ENCODE data around the gene TMEM179B. TPM values are rescaled to one million over a fixed set of nuclear protein-coding genes. Genes with fewer than 3 reads are reported as not detected.

The TMEM179B gene
- total and polyA plus RNA-seq, 2 of the 13 experiments (the other 11 are each of a cell fraction or from before 2014, with no cell fraction given) = 24.8 to 25.7 TPM

GRCh38 chr11:62791501-62792201, 4.4 kb downstream of the TMEM179B start, which contains the start of gene TMEM223 (continued):
- TF ChIP-seq ZHX2 (IDR thresholded peaks at IDR 0.05; ENCODE audit: low read depth) (peak; percentile 71), ZHX2 (CRISPR knock-in tag; IDR thresholded peaks at IDR 0.05; ENCODE audit: borderline replicate concordance) (no peak), ISL2 (CRISPR knock-in tag; IDR thresholded peaks at IDR 0.05) (0 out of 2 replicates have a peak, but pooled peaks have one; percentile 10), ARID2 (CRISPR knock-in tag; IDR thresholded peaks at IDR 0.05; ENCODE audit: borderline replicate concordance) (no peak), ASH2L (IDR thresholded peaks at IDR 0.05; ENCODE audit: insufficient read length, low read depth, low read length) (peak; percentile 77)

GRCh38 chr11:62792202-62792575, 5.0 kb downstream of the TMEM179B start:
- Histone ChIP-seq H3K36me3 (replicated peaks in 1 of 2; ENCODE audit: control insufficient read depth in 1 of 2, insufficient read depth in 2 of 2, low read length in 2 of 2) (peaks cover 29 to 59% of the 10 kb centered on the region in 2 experiments), H3K79me2 (ENCODE audit: insufficient read depth, low read length) (peaks cover 34% of the 10 kb centered on the region), H4K20me1 (ENCODE audit: insufficient read depth, low read length) (no peaks in the 10 kb centered on the region), H3K4me2 (ENCODE audit: low read depth, low read length) (peak overlapping the region; percentile 85), H2AFZ (ENCODE audit: low read length) (no peak overlapping the region), H3K27ac (ENCODE audit: extremely low read length, insufficient read depth, low read length) (peak overlapping the region; percentile 63), H3K4me3 (replicated peaks in 1 of 3; ENCODE audit: insufficient read depth in 1 of 3, low read depth in 2 of 3, low read length in 3 of 3) (peak overlapping the region; percentile 11 to 92 (median 66); a peak in 4 of 6 replicates), H3K4me1 (ENCODE audit: insufficient read depth, low read length) (peaks cover 43% of the 10 kb centered on the region), H3K9ac (ENCODE audit: insufficient read depth, low read depth, low read length) (peak overlapping the region; percentile 91), H3K27me3 (ENCODE audit: control insufficient read depth in 1 of 2, insufficient read depth in 2 of 2, low read length in 2 of 2) (no peaks in the 10 kb centered on the region; a peak in 1 of 5 replicates), H3K9me3 (ENCODE audit: low read length) (no peaks in the 10 kb centered on the region)
- in situ Hi-C loops (cut with HindIII; ENCODE audit: extremely low pct_ligation_motif_present, low pct_unique_long_range_greater_than_20kb) (no loop called here), intact Hi-C loops (cut with micrococcal nuclease; ENCODE audit: unreplicated experiment) (no loop called here)
- no peak; the same call in 2 of the 3 replicates for ATAC-seq
- CTCF ChIA-PET (ENCODE audit: low intra/inter-chr PET ratio, low total read pairs) = no interaction called here
- no TSS peak for BruUV-seq (replicated peaks)
- FAIRE-seq = no peak
- POLR2A ChIA-PET = interaction anchor here (0.6 to 9.1 kb wide), 7 partner anchors 12 to 64 kb away, joined by 3 to 201 read pairs (median 5); partner anchors contain the start of genes STX5, WDR74 and ZBTB3
- 54% methylated on average over 10 of the region's 11 CpGs for WGBS (ENCODE audit: low lambda C conversion rate)
- no peak for DNase-seq (ENCODE audit: low spot score)
- TF ChIP-seq, protein P1, sequence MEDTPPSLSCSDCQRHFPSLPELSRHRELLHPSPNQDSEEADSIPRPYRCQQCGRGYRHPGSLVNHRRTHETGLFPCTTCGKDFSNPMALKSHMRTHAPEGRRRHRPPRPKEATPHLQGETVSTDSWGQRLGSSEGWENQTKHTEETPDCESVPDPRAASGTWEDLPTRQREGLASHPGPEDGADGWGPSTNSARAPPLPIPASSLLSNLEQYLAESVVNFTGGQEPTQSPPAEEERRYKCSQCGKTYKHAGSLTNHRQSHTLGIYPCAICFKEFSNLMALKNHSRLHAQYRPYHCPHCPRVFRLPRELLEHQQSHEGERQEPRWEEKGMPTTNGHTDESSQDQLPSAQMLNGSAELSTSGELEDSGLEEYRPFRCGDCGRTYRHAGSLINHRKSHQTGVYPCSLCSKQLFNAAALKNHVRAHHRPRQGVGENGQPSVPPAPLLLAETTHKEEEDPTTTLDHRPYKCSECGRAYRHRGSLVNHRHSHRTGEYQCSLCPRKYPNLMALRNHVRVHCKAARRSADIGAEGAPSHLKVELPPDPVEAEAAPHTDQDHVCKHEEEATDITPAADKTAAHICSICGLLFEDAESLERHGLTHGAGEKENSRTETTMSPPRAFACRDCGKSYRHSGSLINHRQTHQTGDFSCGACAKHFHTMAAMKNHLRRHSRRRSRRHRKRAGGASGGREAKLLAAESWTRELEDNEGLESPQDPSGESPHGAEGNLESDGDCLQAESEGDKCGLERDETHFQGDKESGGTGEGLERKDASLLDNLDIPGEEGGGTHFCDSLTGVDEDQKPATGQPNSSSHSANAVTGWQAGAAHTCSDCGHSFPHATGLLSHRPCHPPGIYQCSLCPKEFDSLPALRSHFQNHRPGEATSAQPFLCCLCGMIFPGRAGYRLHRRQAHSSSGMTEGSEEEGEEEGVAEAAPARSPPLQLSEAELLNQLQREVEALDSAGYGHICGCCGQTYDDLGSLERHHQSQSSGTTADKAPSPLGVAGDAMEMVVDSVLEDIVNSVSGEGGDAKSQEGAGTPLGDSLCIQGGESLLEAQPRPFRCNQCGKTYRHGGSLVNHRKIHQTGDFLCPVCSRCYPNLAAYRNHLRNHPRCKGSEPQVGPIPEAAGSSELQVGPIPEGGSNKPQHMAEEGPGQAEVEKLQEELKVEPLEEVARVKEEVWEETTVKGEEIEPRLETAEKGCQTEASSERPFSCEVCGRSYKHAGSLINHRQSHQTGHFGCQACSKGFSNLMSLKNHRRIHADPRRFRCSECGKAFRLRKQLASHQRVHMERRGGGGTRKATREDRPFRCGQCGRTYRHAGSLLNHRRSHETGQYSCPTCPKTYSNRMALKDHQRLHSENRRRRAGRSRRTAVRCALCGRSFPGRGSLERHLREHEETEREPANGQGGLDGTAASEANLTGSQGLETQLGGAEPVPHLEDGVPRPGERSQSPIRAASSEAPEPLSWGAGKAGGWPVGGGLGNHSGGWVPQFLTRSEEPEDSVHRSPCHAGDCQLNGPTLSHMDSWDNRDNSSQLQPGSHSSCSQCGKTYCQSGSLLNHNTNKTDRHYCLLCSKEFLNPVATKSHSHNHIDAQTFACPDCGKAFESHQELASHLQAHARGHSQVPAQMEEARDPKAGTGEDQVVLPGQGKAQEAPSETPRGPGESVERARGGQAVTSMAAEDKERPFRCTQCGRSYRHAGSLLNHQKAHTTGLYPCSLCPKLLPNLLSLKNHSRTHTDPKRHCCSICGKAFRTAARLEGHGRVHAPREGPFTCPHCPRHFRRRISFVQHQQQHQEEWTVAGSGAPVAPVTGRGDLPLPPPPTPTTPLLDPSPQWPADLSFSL (CRISPR knock-in tag; IDR thresholded peaks at IDR 0.05) = no peak
- TF ChIP-seq KLF12 (CRISPR knock-in tag; IDR thresholded peaks at IDR 0.05; ENCODE audit: borderline replicate concordance) = no peak
